ENCODE results near the gene TSPEAR.

TSPEAR gene

DNA sequence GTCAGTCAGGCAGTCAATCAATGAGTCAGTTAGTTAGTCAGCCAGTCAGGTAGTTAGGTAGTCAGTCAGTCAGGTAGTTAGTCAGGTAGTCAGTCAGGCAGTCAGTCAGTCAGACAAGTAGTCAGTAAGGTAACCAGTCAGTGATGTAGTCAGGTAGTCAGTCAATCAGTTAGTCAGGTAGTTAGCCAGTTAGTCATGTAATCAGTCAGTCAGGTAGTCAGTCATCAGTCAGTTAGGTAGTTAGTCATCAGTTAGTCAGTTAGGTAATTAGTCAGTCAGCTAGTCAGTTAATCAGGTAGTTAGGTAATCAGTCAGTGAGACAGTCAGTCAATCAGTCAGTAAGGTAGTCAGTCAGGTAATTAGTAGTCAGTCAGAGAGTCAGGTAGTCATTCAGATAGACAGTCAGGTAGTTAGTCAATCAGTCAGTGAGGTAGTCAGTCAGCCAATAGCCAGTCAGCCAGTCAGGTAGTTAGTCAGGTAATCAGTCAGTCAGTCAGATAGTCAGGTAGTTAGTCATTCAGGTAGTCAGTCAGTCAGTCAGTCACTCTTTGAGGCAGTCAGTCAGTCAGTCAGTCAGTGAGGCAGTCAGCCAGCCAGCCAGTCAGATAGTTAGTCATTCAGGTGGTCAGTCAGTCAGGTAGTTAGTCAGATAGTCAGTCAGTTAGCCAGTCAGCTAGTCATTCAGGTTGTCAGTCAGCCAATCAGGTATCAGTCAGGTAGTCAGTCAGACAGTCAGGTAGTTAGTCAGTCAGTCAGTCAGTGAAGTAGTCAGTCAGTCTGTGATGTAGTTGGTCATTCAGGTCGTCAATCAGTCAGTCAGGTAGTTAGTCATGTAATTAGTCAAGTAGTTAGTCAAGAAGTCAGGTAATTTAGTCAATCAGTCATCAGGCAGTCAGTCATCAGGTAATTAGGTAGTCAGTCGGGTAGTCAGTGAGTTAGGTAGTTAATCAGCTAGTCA lies 186.7 kb downstream of the TSPEAR start:
- FAIRE-seq, result no peak

DNA sequence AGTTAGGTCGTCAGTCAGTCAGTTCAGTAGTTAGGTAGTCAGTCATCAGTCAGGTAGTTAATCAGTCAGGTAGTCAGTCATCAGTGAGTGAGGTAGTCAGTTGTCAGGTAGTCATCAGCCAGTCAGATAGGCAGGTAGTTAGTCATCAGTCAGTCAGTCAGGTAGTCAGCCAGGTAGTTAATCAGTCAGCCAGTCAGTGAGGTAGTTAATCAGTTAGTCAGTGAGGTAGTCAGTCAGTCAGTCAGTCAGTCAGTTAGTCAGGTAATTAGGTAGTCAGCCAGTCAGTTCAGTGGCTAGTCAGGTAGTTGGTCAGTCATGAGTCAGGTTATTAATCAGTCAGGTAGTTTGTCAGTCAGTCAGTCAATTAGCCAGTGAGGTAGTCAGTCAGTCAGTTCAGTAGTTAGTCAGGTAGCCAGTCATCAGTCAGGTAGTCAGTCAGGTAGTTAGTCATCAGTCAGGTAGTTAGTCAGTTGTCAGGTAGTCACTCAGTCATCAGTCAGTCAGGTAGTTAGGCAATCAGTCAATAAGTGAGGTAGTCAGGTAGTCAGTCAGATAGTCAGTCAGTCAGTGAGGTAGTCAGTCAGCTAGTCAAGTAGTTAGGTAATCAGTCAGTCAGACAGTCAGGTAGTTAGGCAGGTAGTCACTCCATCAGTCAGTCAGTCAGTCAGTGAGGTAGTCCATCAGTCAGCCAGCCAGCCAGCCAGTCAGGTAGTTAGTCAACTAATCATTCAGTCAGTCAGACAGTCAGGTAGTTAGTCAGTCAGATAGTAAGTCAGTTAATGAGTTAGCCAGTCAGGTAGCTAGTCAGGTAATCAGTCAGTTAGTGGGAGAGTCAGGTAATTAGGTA lies 187.6 kb downstream of the TSPEAR start:
- no peak for FAIRE-seq

DNA sequence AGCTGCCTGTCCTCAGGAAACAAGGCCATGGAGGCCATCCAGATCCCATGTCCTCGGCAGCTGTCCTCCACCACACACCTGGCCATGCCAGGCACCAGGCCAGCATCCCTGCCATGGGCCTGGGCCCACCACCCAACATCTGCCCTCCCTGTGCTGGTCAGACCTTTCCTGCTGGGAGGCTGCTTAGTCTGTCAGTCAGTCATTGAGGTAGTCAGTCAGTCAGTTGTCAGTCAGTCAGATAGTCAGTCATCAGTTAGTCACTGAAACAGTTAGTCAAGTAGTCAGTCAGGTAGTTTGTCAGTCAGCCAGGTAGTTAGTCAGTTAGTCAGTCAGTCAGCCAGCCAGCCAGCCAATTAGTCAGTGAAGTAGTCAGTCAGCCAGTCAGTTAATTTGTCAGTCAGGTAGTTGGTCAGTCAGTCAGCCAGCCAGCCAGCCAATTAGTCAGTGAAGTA lies 188.6 kb downstream of the TSPEAR start:
- no peak for FAIRE-seq

DNA sequence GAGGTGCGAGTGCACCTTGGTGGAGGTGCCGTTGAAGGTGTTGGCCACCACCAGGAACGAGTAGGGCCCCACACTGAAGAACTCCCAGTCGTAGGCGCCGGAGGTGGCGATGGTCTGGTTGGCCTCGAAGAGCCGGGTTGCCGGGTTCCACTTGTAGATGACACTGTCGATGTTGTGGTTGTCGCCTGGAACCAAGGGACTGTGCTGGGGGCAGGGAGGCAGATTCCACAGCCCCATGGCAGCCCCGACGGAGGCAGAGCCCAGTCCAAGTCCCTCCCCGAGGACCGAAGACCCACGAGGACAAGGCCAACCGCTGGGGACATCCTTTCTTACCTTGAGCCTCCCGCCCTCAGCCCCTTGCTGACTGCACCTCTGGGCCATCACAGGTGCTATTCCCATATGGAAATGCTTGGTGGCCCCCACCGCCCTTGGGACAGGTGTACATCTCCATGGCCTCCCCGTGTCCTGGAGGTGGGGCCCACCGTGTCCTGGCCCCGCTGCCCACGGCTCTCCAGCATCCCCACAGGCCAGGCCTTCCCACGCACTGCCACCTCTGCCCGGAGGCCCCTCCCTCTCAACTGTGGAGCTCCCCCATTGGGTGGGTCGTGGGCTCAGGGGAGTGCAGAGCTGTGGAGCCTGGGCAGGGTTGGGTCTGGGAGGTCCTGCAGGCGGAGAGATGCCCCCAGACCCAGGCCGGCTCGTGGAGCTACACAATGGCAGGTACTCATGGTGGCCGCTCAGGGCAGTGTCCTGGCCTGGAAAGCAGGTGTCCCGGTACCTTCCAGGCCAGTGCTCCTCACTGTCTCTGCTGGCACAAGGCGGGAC lies 189.2 kb downstream of the TSPEAR start:
- FAIRE-seq, result no peak

DNA sequence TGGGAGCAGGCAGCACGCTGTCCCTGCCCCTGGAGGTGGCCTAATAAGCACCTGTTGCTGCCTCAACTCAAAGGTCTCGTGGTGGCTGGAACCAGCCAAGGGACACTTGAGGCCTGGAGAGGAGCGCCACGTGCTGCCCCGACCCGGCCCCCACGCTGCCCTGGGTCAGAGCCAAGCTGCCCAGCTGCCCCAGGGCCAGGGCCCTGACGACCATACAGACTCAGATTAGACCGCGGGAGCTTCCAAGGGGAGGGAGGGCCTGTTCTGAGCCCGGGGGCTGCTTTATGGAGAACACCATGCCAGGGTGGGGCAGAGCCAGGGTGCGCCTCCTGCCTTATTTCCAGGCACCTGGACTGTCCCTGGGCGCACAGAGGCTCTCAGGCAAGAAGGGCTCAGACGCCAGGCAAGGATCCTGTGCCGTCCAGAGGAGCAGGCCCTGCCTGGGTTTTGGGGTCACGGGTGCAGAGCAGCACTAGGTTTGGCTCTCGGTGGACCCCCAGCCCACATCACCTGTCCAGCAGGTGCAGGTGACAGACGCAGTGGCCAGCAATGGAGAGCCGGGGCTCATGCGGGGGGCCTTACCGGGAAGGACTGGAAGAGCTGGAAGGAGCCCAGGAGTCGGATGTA lies 190.0 kb downstream of the TSPEAR start:
- no peak for FAIRE-seq

DNA sequence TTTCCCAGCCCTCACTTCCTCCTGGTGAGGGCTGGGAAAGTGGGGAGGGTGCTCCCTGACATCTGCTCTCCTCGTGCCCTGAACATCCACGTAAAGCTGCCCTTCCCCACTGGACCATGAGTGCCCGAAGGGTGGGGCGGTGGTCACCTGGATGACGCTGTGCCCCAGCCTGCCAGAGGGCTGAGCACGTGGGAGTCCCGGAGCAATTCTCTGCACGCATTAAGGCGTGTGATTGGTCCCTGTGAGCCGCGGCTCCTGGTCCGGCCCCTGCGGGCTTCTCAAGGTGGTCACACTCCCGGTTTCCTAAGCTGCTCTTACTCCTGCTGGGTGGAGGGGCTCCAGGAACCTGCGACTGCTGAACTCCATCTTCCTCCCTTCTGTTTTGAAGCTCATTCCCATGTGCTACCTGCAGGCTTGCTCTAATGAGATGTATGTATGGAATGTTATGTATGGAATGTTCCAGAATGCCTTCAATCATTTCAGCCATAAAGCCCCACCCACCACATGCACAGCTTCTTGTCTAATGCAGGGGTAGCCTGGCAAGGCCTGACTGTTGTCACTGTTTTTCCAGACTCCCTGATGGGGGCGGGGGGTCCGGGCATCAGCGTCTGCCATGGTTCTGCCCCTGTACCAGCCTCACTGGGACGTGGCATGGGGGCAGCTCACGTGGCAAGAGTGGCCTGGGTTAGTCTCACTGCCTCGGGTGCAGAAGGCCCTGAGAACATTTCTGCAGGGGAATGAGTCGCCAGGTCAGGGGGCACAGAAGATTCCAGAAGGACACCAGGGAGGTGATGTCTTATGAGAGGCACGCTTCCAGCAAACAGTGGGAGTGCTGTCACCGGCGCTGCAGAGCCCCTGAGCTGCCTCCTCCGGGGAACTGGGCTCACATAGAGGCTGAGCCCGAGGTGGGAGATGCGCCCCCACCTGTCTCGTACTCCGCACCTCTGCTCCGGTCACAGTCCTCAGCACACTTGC lies 190.8 kb downstream of the TSPEAR start:
- no peak for FAIRE-seq

DNA sequence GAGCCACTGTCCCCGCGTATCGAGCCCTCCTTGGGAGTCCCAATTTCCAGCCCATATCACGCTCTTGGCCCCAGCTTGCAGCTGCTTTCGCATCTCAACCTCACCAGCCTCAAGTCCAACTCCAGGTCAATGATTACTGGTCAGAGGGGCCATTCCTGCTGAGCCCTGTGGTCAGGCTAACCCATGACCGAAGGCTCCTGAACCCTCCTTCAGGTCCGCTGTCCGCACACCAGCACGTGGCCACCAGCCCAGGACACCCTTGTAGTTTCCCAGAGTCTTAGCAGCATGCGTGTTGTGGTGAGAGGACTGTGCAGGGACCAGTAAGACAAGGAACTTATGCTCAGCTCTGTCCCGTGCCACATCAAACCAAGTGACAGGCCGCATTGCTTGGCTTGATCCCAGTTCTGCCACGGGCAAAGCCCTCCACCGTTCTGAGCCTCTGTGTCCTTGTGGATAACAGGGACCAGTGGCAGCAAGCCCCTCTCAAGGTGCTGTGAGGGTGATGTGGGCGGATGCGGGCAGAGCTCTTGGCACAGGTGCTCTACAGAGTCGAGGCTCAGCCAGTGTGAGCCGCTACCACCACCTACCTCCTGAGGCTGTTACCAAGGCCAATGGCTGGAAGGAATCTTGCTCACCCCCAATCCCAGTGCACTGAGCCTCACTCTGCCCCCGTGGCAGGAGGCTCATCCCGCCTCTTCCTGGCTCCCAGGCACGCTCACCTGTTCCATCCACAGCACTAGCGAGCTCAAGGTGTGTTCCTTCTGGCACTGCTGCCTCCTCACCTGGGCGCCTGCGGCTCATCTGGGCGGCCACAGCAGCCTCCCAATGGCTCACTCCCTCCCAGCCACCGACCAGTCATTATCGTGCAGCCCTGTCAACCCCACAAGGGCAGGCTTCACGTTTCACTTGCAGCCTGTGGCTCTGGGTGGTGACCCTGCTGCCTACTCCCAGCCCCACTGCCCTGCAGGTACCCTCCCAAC lies 191.7 kb downstream of the TSPEAR start:
- FAIRE-seq, result no peak

DNA sequence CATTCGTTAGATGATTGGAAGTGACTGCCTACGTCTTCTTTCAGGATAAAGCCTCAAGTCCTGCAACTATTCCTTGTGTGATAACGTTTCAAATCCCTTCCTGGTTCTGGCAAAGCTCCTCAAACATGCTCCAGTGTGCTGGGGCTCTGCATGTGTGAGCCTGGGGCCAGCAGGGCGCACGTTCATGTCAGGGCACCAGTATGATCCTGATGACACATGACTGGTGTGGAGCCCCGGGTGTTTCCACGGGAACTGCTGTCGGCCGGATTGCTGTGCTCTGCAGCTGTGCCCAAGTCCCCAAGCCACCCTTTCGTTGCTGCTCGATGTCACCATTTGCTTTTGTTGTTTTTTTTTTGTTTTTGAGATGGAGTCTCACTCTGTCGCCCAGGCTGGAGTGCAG lies 192.7 kb downstream of the TSPEAR start:
- no peak for FAIRE-seq

DNA sequence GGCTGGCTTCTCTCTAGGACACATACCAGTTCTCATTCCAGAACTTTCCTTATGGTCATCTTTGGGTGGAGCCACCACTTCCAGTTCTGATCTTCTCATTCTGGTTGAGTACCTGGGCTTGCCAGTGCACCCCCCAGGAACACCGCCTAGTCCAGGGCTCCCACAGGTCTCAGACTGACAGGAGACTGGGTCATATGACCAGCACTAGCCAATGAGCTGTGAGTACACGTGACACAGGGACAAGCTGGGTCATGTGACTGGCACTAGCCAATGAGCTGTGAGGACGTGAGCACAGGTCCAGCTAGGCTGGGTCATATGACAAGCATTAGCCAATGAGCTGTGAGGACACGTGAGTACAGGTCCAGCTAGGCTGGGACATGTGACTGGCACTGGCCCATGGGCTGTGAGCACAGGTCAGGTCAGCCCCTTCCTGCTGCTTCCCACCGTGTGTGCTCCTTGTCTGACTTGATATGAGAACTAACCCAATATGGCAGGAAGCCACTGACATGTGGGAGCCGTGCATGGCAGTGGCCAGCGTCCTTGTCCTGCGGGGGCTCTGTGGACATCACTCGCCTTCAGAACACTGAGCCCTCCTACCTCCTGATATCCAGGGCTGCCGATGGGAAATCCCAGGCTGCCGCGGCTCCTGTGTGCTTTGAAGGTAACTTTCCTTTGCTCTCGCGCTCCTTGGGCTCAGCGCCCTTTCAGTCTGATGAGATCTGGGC lies 194.0 kb downstream of the TSPEAR start:
- FAIRE-seq, result no peak

DNA sequence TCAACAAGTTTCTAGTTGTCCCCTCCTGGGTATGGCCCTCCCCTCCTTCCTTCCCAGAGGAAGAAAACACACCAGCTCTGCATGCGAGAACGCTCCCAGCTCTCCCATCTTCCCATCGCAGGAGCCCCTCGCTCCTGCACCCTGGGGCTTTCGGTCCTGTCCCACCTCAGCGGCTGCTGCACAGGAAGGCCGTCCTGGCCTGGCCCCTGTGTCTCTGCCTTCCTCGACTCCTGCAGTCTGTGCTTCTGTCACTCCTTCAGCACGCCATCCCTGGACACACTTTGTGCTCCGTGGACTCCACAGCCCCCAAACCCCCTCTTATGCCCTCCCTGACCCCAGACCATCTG lies 194.6 kb downstream of the TSPEAR start:
- FAIRE-seq, result no peak

DNA sequence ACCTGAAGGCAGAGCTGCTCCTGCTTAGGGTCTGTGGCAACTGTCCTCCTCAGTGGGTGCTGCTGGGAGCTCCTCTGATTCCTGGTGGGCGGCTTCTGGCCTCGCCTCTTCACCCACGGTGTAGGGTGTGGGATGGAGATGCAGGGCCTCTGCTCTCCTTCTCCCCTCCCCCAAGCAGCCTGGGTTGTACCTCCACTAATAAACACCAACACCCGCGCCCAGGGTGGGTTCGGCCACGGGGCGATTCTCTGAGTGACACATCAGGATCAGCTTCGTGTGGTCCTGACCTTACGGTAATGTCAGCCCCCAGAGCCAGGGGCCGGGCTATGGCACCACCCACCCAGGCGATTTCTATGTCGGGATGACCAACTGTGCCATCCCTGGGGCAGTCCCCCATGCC lies 195.0 kb downstream of the TSPEAR start:
- FAIRE-seq, result no peak

DNA sequence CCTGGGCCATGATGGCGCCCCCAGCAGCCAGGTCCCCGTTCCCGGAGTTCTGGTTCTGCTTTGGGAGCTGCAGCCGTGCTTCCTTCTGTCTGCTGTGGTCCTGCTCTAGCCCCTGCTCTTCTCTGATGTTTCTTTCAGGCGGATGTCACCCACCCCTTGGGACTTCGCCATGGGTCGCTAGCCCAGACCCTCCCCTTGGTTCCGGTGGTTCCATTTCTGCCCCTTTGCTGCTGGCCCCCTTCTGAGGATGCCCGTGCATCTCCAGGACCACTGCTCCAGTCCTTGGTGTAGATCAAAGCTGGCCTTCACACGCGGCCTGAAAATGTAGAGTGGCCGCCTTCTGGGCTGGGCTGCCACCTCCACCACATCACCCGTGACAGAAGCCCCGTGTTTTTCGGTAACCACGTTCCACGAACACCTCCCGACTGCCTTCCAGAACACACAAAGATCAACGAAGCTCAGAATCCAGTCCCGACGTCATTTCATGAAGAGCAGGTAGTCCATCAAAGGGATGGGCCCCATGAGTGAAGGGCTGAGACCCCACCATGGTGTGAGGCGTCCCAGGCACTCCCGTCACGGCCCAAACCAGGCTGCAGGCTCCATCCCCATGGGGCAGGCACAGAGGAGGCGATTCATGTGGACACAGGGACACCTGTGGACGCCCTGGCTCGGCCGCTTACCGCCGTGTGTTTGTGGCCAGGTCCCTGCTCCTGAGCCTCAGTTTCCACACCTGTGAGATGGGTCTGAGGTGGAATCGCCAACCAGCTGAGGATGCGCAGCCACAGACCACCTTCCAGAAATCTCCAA lies 195.8 kb downstream of the TSPEAR start:
- FAIRE-seq, result no peak

DNA sequence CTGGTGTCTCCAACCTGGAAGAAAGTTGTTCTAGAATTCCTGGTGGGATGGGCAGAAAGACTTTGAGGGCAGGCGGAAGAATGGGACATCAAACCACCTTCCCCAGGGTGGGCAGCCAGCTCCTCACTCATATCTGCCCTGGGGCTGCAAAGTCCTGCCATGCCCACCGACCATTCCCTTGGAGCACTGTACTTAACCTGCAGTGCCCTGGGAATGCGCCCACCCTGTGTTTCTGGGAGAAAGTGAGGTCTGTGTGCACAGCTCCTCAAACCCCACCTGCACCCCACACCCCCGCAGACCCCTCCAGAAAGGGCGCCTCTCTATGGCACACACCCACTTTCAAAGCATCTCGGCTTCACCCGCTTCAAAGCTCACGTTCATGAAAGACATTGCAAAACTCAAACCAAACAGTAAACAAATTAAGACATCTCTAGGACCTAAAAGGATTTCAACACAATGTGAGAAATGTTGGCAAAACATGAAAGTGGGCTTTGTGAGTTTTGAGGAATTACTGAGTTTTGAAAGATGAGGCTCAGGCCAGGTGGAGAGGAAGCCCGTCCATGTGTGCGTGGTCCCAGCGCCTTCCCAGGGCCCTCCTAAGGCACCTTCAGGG lies 196.5 kb downstream of the TSPEAR start:
- FAIRE-seq, result no peak

DNA sequence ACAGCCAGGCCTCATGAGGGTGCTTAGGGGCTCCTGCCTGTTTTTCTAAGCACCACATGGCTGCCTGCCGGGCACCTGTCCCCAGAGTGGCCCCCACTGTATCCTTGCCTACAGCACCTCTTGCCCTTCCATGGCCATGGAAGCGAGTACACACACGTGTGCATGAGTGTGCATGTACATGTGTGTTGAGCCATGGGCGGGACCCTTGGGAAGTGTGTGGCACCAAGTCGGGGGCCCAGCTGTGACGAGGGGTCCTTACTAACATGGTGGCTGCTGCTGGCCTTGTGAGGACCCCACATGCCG lies 197.2 kb downstream of the TSPEAR start:
- FAIRE-seq, result no peak

DNA sequence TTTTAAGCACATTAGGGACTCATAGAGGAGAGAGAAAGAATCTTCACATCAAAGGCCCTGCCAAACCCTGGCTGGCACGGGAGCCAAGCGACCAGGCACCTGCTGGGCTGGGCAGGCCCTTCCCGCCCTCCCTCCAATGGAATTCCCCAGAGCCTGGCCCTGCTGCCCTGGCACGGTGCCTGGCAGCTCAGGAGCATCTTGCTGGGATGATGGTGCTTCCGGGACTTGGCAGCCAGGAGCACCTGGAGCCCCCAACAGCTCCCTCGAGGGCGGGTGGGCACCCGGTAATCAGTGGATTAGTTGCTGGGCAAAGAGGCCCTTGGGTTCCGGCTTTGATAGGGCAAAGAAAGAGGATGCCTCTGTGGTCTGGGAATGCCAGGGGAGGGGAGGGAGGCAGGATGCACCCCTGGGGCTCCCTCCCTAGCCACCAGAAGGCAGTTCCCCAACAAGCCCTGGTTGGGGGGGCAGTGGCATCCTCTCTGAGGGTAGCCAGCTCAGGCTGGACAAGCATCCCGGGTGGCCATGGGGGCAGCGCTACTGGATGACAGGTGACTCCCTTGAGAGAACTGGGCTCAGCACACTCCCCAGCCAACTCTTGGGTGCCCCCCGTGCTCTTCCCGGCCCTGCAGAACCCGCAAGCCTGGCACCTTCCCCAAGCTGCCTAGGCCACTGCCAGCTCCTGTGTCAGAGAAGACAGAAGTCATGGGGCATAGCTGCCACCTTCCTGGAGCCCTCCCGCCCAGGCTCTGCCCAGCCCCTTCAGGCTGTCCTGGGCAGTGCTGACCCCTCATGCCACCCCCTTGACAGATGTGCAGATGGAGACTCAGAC lies 197.8 kb downstream of the TSPEAR start:
- no peak for FAIRE-seq

DNA sequence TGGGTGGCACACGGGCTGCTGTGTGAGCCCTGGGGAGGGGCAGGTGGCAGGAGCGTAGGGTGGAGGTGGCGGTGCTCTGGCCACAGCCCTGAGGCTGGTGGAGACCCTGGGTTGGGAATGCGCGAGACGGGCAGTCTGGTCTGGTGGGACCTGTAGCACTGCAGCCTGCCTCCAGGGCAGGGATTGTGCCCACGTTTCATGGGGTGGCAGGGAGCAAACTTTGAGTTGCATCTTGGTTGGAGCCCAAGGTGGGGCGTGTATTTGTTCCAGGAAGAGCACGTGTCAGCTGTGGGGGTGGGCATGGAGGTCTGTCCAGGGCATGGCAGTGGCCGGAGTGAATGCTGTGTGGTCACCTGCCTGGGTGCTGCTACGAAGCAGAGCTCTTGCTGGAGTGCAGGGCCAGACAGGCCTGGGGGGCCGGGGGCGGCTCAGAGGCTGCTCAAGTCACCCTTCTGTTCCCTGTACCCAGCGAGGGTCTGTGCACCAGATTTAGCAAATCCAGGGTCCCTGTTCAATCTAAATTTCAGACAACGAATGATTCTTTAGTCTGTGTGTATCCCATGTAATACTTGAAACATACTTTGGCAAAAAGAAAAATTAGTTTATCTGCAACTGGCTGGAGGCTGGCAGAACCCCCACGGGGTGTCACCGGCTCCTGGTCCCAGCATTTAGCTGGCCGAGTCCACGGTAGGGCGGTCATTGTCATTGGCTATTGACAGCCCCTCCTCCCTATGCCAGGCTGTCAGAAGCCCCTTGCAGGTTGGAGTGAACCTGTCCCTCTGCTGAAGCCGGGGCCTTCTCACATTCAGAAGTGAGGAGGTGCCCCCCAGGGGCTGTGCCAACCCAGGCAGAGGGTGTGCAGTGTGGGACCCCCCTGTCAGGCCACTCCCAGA lies 198.6 kb downstream of the TSPEAR start:
- FAIRE-seq, result no peak

Data from islet of Langerhans (tissue), 1 donor.